Measurements from ENCODE around the gene SEC16B. TPM values are rescaled to one million over a fixed set of nuclear protein-coding genes. Genes with fewer than 3 reads are reported as not detected.

The SEC16B gene
- total and polyA plus RNA-seq, 9 of the 15 experiments (the other 6 are each of a cell fraction or from before 2014, with no cell fraction given): not detected

- ATAC-seq: no peak
- no peak overlapping the region for H3K4me3 ChIP-seq
- FAIRE-seq: no peak
Measured at GRCh38 chr1:177975588-177976495, 6.0 kb upstream of the SEC16B start.

More at GRCh38 chr1:177975588-177976495, 6.0 kb upstream of the SEC16B start:
- Histone ChIP-seq H3K9me1 (ENCODE audit: control insufficient read depth, insufficient read depth, low read length) (no peaks in the 10 kb centered on the region), H3K79me2 (ENCODE audit: control insufficient read depth, insufficient read depth, low read length) (no peaks in the 10 kb centered on the region), H2AFZ (ENCODE audit: low read depth, low read length) (no peak overlapping the region), H3K9me3 (replicated peaks; ENCODE audit: control insufficient read depth, insufficient read depth, low read depth, low read length) (no peaks in the 10 kb centered on the region), H3K4me1 (replicated peaks in 1 of 2; ENCODE audit: control insufficient read depth in 2 of 2, insufficient read depth in 2 of 2, low read length in 2 of 2) (no peaks in the 10 kb centered on the region), H3K36me3 (ENCODE audit: control insufficient read depth, insufficient read depth, low read length) (no peaks in the 10 kb centered on the region), H3K4me2 (ENCODE audit: insufficient read depth, low read length) (no peak overlapping the region), H4K20me1 (replicated peaks; ENCODE audit: control insufficient read depth, insufficient read depth, low read length) (no peaks in the 10 kb centered on the region), H3K9ac (ENCODE audit: insufficient read depth in 1 of 2, low read depth in 2 of 2, low read length in 2 of 2) (no peak overlapping the region), H3K27ac (ENCODE audit: extremely low read depth, low read depth, low read length) (no peak overlapping the region), H3K27me3 (ENCODE audit: control insufficient read depth in 2 of 2, insufficient read depth in 2 of 2, low read length in 2 of 2) (no peaks in the 10 kb centered on the region)
- in situ Hi-C loops (cut with MboI): no loop called here
- TF ChIP-seq NR0B1 (IDR thresholded peaks at IDR 0.05; ENCODE audit: partially characterized antibody): no peak
- no peak for TF ChIP-seq SPI1 (IDR thresholded peaks at IDR 0.05; ENCODE audit: borderline replicate concordance, low read depth, low read length)
- TF ChIP-seq NUFIP1 (IDR thresholded peaks at IDR 0.05; ENCODE audit: partially characterized antibody): no peak
- no peak for TF ChIP-seq KDM5B (IDR thresholded peaks at IDR 0.05; ENCODE audit: insufficient replicate concordance, low read depth, low read length)
- TF ChIP-seq ZNF274 (IDR thresholded peaks at IDR 0.05; ENCODE audit: borderline replicate concordance, low read depth, low read length): no peak
- no peak for TF ChIP-seq SIN3A (IDR thresholded peaks at IDR 0.05; ENCODE audit: borderline replicate concordance in 2 of 2, control insufficient read depth in 1 of 2, low read depth in 2 of 2, low read length in 2 of 2)
- TF ChIP-seq ILK (tag; IDR thresholded peaks at IDR 0.05; ENCODE audit: borderline replicate concordance, low read depth): no peak
- no peak for DNase-seq (ENCODE audit: extremely low read depth in 1 of 4, low spot score in 3 of 4)
- 0% methylated on average over 5 of the region's 5 CpGs for WGBS (ENCODE audit: insufficient coverage, low coverage, missing lambda C conversion rate)
- no TSS peak for BruUV-seq (replicated peaks)
- ChIA-PET CTCF (ENCODE audit: low intra/inter-chr PET ratio) (no interaction called here), POLR2A (no interaction called here)
- intact Hi-C loops (cut with micrococcal nuclease): no loop called here

Measured in K562 (cell line).